HG03095 (cell line): ENCODE data around the gene CAMSAP1.
"Not testable (repeated sequence)": the region's sequence is repeated elsewhere in the genome, so short reads cannot be mapped to it uniquely, and the experiment has no call there.

Experiments
- ATAC-seq: cut with Tn5 transposase; IDR thresholded peaks from one replicate; pipeline ENCODE4 v1.9.1; 2021; ENCODE audit warnings: moderate library complexity; ENCODE audit not compliant: unreplicated experiment

Gene CAMSAP1

GRCh38 chr9:135921749-135922310, 14.5 kb upstream of the CAMSAP1 start:
- ATAC-seq = no peak

GRCh38 chr9:135920973-135921585, 13.7 kb upstream of the CAMSAP1 start:
- ATAC-seq = no peak

GRCh38 chr9:135920256-135920930, 13.0 kb upstream of the CAMSAP1 start:
- ATAC-seq = no peak

GRCh38 chr9:135919318-135919890, 12.1 kb upstream of the CAMSAP1 start:
- ATAC-seq = no peak

GRCh38 chr9:135916227-135916626, 8.9 kb upstream of the CAMSAP1 start:
- not testable (repeated sequence) for ATAC-seq

GRCh38 chr9:135914921-135915320, 7.6 kb upstream of the CAMSAP1 start:
- ATAC-seq = no peak

GRCh38 chr9:135911233-135911632, 3.9 kb upstream of the CAMSAP1 start:
- ATAC-seq = not testable (repeated sequence)

- ATAC-seq = no peak
Observed at GRCh38 chr9:135910757-135911156, 3.4 kb upstream of the CAMSAP1 start.

GRCh38 chr9:135910216-135910615, 2.9 kb upstream of the CAMSAP1 start:
- no peak for ATAC-seq

GRCh38 chr9:135909371-135909770, 2.0 kb upstream of the CAMSAP1 start:
- ATAC-seq = no peak

- no peak for ATAC-seq
Observed at GRCh38 chr9:135908754-135909204, 1.4 kb upstream of the CAMSAP1 start.

GRCh38 chr9:135908093-135908753, 877 bp upstream of the CAMSAP1 start:
- ATAC-seq = no peak

GRCh38 chr9:135907006-135907430, 328 bp downstream of the CAMSAP1 start:
- peak; percentile 27 for ATAC-seq

GRCh38 chr9:135906291-135907005, 898 bp downstream of the CAMSAP1 start:
- ATAC-seq = peak; percentile 16

GRCh38 chr9:135905380-135906258, 1.7 kb downstream of the CAMSAP1 start:
- ATAC-seq = no peak

GRCh38 chr9:135903786-135904520, 3.4 kb downstream of the CAMSAP1 start:
- no peak for ATAC-seq

- ATAC-seq = no peak
Observed at GRCh38 chr9:135903358-135903656, 4.0 kb downstream of the CAMSAP1 start.

- ATAC-seq = no peak
Observed at GRCh38 chr9:135902655-135903357, 4.5 kb downstream of the CAMSAP1 start.

GRCh38 chr9:135901826-135902225, 5.5 kb downstream of the CAMSAP1 start:
- no peak for ATAC-seq
